Hematopoietic multipotent progenitor cell treated with erythropoietin and hydrocortisone succinate and interleukin-3 and kit ligand, for 4 days (in vitro differentiated cells): Measurements from ENCODE around the gene USP11.

ENCODE experiments used
- DNase-seq: peaks from one replicate; pipeline ENCODE4 v3.0.0-alpha.2; 2015

The USP11 gene

GRCh38 chrX:47226531-47227333 lies 6.1 kb upstream of the USP11 start:
- DNase-seq, result no peak

DNA sequence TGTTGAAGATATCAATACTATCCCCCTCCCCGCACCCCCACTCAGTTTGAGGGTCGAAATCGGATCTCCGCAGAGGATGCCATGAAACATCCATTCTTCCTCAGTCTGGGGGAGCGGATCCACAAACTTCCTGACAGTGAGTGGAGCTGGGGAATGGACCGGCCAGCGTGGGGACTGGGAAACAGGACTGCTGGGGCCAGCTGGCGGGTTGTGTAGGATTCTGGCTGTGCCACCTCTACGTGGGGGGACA lies 5.5 kb upstream of the USP11 start:
- no peak for DNase-seq

DNA sequence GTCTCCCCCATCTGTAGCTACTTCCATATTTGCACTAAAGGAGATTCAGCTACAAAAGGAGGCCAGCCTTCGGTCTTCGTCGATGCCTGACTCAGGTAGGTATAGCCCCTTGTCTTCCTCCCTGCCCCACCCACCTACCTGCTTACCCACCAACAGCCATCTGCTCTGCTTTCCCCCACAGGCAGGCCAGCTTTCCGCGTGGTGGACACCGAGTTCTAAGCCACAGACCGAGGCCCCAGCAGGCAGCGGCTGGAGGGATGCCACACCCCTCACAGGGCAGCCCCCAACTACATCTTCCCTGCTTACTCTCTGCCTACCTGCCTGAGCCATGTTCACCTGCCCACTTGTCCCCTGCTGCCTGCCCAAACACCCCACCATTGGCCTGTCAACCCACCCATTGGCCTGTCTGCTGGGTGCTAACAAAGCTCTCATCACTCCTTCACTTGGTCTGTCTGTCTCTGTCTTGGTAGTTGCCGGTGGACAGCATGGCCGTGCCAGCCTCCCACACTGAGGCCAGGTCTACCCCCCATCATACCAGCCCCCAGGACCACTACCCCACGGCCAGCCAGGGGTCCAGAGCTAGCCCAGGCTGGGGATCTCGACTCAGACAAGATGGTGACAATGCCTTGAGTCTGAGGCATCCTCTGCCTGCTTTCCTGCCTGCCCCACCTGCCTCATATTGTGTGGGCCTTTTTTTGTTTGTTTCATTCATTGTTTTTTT lies 4.1 kb upstream of the USP11 start:
- no peak for DNase-seq

DNA sequence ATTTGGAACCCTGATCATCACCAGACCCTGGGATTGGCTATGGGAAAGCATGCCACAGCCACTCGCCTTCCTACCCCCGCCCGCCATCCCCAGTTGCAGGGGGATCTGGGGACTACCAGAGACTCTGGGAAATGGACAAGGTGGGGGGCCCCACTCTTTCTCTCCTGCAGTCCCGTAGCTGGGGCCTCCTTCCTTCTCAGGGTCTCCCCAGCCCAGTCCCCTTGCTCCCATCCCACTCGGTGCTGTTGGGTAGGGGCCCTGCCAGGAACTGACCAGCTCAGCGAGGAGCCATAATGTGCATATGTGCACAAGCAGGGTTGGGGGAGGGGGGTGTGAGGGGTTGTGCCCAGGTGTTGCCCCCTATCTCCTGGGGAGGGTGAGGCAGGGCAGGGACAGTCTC lies 3.4 kb upstream of the USP11 start:
- DNase-seq, result no peak

DNA sequence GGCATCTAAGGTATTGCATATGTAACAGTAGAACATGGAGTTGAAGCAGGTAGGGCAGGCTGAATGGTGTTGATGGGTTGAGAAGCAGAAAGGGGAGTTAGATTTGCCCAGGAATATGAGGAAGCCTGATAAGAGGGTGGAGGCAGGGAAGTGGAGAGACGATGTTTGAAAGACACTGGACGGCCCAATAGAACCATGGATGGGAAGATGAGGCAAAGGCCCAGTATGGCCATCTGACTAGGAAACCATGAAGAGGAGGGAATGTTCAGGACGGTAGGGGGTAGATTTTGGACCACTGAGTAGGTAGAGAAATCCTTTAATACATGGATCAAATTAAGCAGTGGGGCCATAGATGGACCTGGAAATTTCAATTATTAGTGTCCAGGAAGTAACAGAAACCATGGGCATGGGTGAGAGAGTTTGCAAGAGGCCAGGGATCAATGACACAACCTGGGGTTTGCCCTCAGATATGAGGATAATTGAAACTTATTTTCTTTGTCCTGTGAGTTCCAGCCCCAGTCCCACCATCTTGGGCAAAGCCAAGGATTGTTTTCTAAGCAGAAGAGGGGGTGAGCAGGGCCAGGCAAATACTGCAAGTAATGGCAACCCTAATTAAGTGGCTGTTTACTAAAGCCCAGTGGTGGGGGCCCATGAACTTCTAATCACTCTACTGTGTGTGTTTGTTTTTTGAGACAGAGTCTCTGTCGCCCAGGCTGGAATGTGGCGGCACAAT lies 2.5 kb upstream of the USP11 start:
- DNase-seq, result no peak

- no peak for DNase-seq
Observed at GRCh38 chrX:47231167-47231566, 1.6 kb upstream of the USP11 start.

GRCh38 chrX:47232197-47232802 lies 509 bp upstream of the USP11 start:
- DNase-seq, result no peak

DNA sequence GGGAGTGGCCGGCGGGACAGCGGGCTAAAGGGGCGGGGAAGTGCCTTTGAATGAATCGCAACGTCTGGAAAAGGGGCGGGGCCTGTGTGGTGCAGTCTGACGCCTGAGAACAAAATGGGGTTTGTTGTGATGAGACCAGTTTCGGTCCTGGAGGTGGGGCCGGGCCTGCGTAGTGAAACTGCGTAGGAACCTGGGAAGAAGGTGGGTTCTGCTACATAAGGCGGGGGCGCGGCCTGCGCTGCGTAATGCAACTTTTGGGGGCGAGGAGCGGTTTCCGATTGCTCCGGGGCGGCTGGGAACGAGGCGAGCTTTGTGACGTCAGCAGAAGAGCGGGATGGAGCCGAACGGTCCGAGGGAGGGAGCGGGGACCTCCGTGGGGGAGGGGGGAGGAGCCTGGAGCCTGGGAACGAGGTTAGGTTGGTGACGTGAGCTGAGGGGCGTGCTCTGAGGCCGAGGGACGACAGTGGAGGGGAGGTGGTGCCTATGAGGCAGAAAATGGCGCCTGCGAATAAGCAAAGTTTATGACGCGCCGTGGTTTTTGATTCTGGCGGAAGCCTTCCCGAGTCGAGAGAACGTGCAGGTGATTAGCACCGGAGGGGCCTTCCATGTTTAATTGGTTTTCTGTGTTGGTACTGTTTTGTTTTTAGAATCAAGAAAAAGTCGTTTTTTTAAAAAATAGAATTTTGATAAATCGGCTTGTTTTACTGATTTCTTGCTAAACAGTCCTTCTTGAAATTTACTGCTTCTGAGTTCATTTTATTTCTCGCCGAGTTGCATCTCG lies 714 bp downstream of the USP11 start:
- DNase-seq, result peak; percentile 97

DNA sequence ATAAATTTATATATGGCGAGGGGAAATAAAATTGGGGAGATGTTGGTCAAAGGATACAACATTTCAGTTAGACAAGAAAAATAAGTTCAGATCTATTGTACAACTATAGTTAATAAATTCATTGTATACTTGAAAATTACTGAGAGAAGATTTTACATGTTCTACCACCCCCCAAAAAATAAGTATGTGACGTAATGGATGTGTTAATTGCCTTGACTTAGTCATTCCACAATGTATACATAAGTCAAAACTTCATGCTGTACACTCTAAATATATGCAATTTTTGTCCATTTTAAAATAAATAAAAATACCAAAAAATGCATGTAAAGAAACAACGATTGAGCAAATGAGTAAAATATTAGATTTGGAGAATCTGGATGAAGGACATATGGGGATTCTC lies 1.8 kb downstream of the USP11 start:
- no peak for DNase-seq

- DNase-seq, result no peak
Observed at GRCh38 chrX:47235691-47236103, 2.9 kb downstream of the USP11 start.

DNA sequence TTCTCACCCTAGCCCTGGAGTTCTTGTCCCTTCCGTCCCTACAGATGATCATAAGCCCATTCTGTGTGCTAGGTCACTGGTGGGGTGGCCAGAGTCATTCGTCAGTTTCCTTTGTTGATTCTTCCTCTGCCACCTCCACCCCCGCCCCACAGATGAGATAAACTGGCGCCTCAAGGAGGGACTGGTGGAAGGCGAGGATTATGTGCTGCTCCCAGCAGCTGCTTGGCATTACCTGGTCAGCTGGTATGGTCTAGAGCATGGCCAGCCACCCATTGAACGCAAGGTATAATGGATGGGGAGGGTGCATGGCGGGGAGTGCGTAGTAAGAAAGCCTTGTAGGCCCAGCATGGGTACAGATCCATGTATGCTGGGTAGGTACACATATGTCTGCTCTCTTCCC lies 6.4 kb downstream of the USP11 start:
- DNase-seq, result no peak

DNA sequence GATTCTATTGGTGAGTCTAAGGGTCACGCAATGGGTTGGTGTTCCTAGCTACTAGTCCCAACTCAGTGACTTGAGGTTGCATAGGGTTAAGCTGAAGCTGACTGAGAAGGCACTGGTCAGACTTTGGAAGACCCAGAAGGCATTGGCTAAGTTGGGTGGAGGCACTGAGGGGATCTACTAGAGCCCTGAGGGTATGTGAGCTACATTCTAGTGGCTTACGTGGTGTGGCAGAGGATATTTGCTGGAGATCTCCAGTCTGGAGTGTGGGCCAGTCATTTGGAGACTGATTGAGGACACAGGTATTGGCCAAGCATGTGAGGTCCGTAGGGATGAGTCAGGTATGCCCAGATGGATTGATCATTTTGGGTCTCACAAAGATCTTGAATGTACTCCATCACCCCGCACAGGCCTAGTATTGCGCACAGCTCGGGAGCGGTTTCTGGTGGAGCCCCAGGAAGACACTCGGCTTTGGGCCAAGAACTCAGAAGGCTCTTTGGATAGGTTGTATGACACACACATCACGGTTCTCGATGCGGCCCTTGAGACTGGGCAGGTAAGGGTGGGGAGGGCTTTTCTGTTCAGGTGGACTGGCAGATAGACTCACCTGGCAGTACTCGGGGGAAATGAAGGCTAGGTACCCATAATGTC lies 7.2 kb downstream of the USP11 start:
- no peak for DNase-seq

- no peak for DNase-seq
Observed at GRCh38 chrX:47240619-47241018, 7.8 kb downstream of the USP11 start.

GRCh38 chrX:47241201-47242011 lies 8.6 kb downstream of the USP11 start:
- DNase-seq, result no peak

DNA sequence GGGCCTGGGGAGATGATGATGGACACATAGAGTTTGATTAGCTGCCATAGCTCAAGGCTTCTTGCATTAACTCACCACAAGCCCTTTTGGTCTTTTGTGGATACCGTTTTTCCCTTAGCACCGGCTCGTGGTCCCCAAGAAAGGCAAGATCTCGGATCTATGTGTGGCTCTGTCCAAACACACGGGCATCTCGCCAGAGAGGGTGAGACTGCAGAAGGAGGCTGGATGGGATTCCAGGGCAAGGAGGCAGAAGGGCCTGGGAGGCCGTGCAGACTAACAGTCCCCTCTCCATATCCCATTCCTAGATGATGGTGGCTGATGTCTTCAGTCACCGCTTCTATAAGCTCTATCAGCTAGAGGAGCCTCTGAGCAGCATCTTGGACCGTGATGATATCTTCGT lies 9.5 kb downstream of the USP11 start:
- DNase-seq, result no peak

- DNase-seq, result no peak
Observed at GRCh38 chrX:47243351-47243750, 10.5 kb downstream of the USP11 start.

DNA sequence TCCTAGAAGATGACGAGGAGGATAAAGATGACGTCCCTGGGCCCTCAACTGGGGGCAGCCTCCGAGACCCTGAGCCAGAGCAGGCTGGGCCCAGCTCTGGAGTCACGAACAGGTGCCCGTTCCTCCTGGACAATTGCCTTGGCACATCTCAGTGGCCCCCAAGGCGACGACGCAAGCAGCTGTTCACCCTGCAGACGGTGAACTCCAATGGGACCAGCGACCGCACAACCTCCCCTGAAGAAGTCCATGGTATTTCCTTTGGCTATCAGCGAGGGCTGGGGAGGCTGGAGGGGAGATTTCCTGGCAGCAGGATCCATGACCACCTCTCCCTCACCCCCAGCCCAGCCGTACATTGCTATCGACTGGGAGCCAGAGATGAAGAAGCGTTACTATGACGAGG lies 11.9 kb downstream of the USP11 start:
- no peak for DNase-seq

DNA sequence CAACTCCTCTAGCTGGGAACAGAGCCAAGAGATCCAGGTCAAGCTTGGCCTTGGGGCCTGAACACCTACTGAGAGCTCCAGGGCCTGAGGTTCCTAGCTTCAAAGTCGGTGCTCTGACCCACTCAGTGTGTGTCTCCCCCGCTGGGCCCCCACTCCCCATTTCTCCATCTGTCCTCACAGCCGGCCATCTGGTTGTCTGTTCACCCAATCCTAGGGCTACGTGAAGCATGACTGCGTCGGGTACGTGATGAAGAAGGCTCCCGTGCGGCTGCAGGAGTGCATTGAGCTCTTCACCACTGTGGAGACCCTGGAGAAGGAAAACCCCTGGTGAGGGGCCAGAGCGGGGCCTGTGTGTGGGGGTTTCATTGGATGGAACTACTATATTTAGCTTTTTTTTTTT lies 12.3 kb downstream of the USP11 start:
- no peak for DNase-seq

GRCh38 chrX:47247206-47247998 lies 14.6 kb downstream of the USP11 start:
- no peak for DNase-seq

- DNase-seq, result no peak
Observed at GRCh38 chrX:47247999-47248320, 15.2 kb downstream of the USP11 start.

GRCh38 chrX:47248576-47248975 lies 15.8 kb downstream of the USP11 start:
- DNase-seq, result no peak
